ENCODE data around the gene KLHL40.

The KLHL40 gene

GRCh38 chr3:42691816-42692666, 6.7 kb downstream of the KLHL40 start:
- no peak for DNase-seq

- DNase-seq, result no peak
Observed at GRCh38 chr3:42692667-42693529, 7.6 kb downstream of the KLHL40 start.

GRCh38 chr3:42693530-42693930, 8.2 kb downstream of the KLHL40 start:
- DNase-seq, result no peak

- DNase-seq, result no peak
Observed at GRCh38 chr3:42694366-42694765, 9.0 kb downstream of the KLHL40 start.

- no peak for DNase-seq
Observed at GRCh38 chr3:42696356-42697288, 11.3 kb downstream of the KLHL40 start.

GRCh38 chr3:42697289-42698051, 12.1 kb downstream of the KLHL40 start:
- DNase-seq, result no peak

- DNase-seq, result no peak
Observed at GRCh38 chr3:42698216-42698910, 13.0 kb downstream of the KLHL40 start.

GRCh38 chr3:42698911-42699230, 13.5 kb downstream of the KLHL40 start:
- DNase-seq, result no peak

- DNase-seq, result no peak
Observed at GRCh38 chr3:42699511-42699971, 14.2 kb downstream of the KLHL40 start.

GRCh38 chr3:42700366-42701288, 15.3 kb downstream of the KLHL40 start:
- no peak for DNase-seq

GRCh38 chr3:42701371-42702065, 16.2 kb downstream of the KLHL40 start:
- peak; percentile 52 for DNase-seq

GRCh38 chr3:42702066-42702951, 17.0 kb downstream of the KLHL40 start, which contains the start of gene HHATL:
Gene HHATL (minus strand): TSS chr3:42702798. CDS start chr3:42700826, 1,972 bp downstream.
- no peak for DNase-seq

GRCh38 chr3:42702982-42703694, 17.8 kb downstream of the KLHL40 start:
- DNase-seq, result no peak

- DNase-seq, result no peak
Observed at GRCh38 chr3:42703695-42704025, 18.3 kb downstream of the KLHL40 start.

GRCh38 chr3:42704136-42704841, 19.0 kb downstream of the KLHL40 start:
- no peak for DNase-seq

GRCh38 chr3:42705058-42705767, 19.9 kb downstream of the KLHL40 start:
- DNase-seq, result no peak
